Thyroid gland (tissue), 4 donors: ENCODE measurements around the gene CCL24. TPM values are rescaled to one million over a fixed set of nuclear protein-coding genes. Genes with fewer than 3 reads are reported as not detected.

Experiments
- DNase-seq, 2 donors: peaks; one replicate each; pipeline ENCODE4 v3.0.0-alpha.2; 2019
- H3K27ac ChIP-seq, 3 donors: fragments of 200-600 bp; sonication (generic); 1 replicate in 2 of 3; 2 replicates in 1 of 3; pipeline ENCODE4 v1.5.1; 2016 to 2019; ENCODE audit warnings: mild to moderate bottlenecking in 1 of 3, moderate library complexity in 1 of 3
- H3K27me3 ChIP-seq: fragments of 200-600 bp; sonication (generic); one replicate; pipeline ENCODE4 v1.5.1; 2019
- H3K36me3 ChIP-seq, 2 donors: fragments of 200-600 bp; sonication (generic); one replicate each; pipeline ENCODE4 v1.5.1; 2016 to 2019
- H3K4me1 ChIP-seq, 2 donors: fragments of 200-600 bp; sonication (generic); one replicate each; pipeline ENCODE4 v1.5.1; 2017 to 2019
- H3K4me3 ChIP-seq, 3 donors: fragments of 200-600 bp; sonication (generic); replicated peaks in 1 of 3; 1 replicate in 2 of 3; 2 replicates in 1 of 3; pipeline ENCODE4 v1.5.1; 2016; ENCODE audit warnings: mild to moderate bottlenecking in 1 of 3
- H3K9me3 ChIP-seq: fragments of 200-600 bp; sonication (generic); one replicate; pipeline ENCODE4 v1.5.1; 2017
- CTCF ChIP-seq, 6 experiments: fragments of 200-600 bp in 3 of 6; fragments of 450-650 bp in 3 of 6; sonication (generic) in 3 of 6; IDR thresholded peaks; one replicate each; pipeline ENCODE4 v1.5.1; 2016 to 2019; ENCODE audit warnings: antibody characterized with exemption in 6 of 6, mild to moderate bottlenecking in 2 of 6, inconsistent platforms in 1 of 6, moderate library complexity in 1 of 6
- POLR2A ChIP-seq, 2 donors: fragments of 450-650 bp; IDR thresholded peaks; one replicate each; pipeline ENCODE4 v1.6.1; 2017; ENCODE audit warnings: antibody characterized with exemption in 2 of 2, mild to moderate bottlenecking in 2 of 2, moderate library complexity in 1 of 2
- WGBS, 2 donors: methylation state at CpG; one replicate each; pipeline ENCODE4 v1.1.5; 2017; 5-methylcytosine and 5-hydroxymethylcytosine counted together
- intact Hi-C: fragments of 100-400 bp; cut with DNase I; formaldehyde crosslinking; loops from one replicate; pipeline ENCODE4 v1.15.1; 2023
- total RNA-seq, 4 donors: library from RNA; depleted of rRNA; stranded (reverse); fragments of >200 nt; gene quantifications; one replicate each; pipeline ENCODE4 v1.2.3, GENCODE V29; 2016

The CCL24 gene
- total RNA-seq, 4 donors from 2014 or later, result not detected

DNA sequence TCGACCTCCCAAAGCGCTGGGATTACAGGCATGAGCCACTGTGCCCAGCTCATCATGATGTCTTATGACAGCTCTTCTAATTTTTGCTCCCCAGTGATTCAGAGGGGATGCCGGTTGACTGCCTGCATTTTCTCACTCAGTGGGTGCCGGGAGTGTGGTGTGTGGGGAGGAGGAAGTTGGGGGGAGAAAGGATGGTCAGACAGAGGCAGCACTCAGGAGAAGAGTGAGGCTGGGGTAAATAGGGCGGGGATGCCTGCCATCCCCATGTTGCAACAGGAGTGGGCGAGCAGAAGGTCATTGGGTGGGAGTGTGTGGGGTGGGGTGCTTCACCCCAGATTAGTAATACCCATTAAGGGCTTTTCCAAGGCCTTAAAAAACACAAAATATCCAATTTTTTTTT, 3.5 kb upstream of the CCL24 start:
- H3K4me1 ChIP-seq, result no peaks in the 10 kb centered on the region
- H3K27me3 ChIP-seq, result no peaks in the 10 kb centered on the region
- H3K9me3 ChIP-seq, result no peaks in the 10 kb centered on the region
- 73 to 82% methylated on average over 6 of the region's 6 CpGs for WGBS, 2 donors
- intact Hi-C loops, result no loop called here
- no peak overlapping the region for H3K4me3 ChIP-seq
- no peak for TF ChIP-seq CTCF (IDR thresholded peaks at IDR 0.05)
- no peak for TF ChIP-seq POLR2A (IDR thresholded peaks at IDR 0.05)
- no peak overlapping the region for H3K27ac ChIP-seq
- no peaks in the 10 kb centered on the region for H3K36me3 ChIP-seq
- no peak for DNase-seq

DNA sequence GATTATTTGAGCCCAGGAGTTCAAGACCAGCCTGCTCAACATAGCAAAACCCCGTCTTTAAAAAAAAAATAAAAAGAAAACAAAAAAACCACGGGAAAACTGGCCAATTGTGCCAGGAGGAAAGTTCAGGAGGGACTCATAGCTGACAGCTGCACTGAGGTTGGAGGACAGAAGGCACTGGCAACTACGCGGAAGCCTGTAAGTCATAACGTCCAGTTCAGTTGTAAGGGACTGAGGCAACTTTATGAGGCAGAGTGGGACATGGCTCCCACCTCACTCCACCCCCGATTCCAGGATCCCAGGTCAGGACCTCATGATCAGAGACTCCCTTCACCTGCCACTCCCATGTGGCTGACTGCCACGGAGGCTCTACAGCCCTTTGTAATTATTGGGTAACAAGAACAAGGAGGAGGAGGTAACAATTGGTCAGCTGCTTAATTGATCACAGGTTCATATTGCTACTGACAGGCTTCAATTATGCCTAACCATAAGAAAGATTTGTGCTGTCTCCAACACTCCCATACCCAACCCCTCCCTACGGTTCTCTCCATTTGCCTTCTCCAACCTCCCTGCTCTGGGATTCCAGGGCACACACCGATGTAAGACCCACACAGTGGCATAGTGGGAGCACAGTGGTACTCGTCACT, 1.9 kb upstream of the CCL24 start:
- TF ChIP-seq CTCF (IDR thresholded peaks at IDR 0.05) (no peak), POLR2A (IDR thresholded peaks at IDR 0.05) (no peak)
- H3K27ac ChIP-seq, result no peak overlapping the region

DNA sequence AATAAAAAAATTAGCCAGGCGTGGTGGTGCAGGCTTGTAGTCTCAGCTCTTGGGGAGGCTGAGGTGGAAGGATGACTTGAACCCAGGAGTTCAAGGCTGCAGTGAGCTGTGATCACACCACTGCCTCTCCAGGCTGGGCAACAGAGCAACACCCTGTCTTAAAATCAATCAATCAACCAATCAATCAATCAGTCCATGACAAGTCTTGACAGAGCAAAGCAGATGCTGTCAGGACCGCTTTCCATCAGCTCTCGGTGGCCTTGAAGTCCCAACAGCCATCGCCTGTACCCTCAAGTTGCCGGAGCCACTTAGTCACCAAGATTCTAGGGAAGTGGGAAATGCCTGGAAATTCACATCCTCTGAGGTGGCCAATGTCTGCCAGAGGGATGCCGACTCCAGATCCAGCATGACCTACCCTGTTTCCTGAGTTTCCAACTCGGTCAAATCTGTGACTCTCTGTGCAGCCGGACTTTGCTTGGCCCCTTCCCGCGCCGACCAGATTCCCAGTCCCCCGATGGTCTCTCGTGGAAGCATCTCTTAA, 871 bp upstream of the CCL24 start:
- 82 to 84% methylated on average over 12 to 13 of the region's 13 CpGs for WGBS, 2 donors
- Histone ChIP-seq H3K9me3 (no peaks in the 10 kb centered on the region), H3K27me3 (no peaks in the 10 kb centered on the region), H3K36me3 (no peaks in the 10 kb centered on the region), H3K4me1 (no peaks in the 10 kb centered on the region), H3K4me3 (no peak overlapping the region), H3K27ac (no peak overlapping the region)
- TF ChIP-seq POLR2A (IDR thresholded peaks at IDR 0.05) (no peak), CTCF (IDR thresholded peaks at IDR 0.05) (no peak)
- DNase-seq, result no peak
- intact Hi-C loops, result no loop called here

More for the DNA sequence above, 1.9 kb upstream of the CCL24 start:
- Histone ChIP-seq H3K27me3 (no peaks in the 10 kb centered on the region), H3K4me1 (no peaks in the 10 kb centered on the region), H3K9me3 (no peaks in the 10 kb centered on the region), H3K4me3 (no peak overlapping the region), H3K36me3 (no peaks in the 10 kb centered on the region)
- DNase-seq, result no peak
- intact Hi-C loops, result no loop called here
- WGBS, 2 donors, result 62 to 68% methylated on average over 10 of the region's 10 CpGs

GRCh38 chr7:75813084-75813483, 522 bp downstream of the CCL24 start:
- Histone ChIP-seq H3K27ac (no peak overlapping the region), H3K9me3 (no peaks in the 10 kb centered on the region), H3K36me3 (no peaks in the 10 kb centered on the region), H3K4me3 (no peak overlapping the region), H3K27me3 (no peaks in the 10 kb centered on the region), H3K4me1 (no peaks in the 10 kb centered on the region)
- 53 to 81% methylated on average over 3 of the region's 3 CpGs for WGBS, 2 donors
- no peak for DNase-seq
- intact Hi-C loops, result no loop called here
- TF ChIP-seq POLR2A (IDR thresholded peaks at IDR 0.05) (no peak), CTCF (IDR thresholded peaks at IDR 0.05) (no peak)

GRCh38 chr7:75811894-75812678, 1.5 kb downstream of the CCL24 start:
- no peak for TF ChIP-seq CTCF (IDR thresholded peaks at IDR 0.05)
- no peak for TF ChIP-seq POLR2A (IDR thresholded peaks at IDR 0.05)
- WGBS, 2 donors, result 77 to 88% methylated on average over 11 of the region's 11 CpGs
- intact Hi-C loops, result no loop called here

More at GRCh38 chr7:75811894-75812678, 1.5 kb downstream of the CCL24 start:
- Histone ChIP-seq H3K4me3 (no peak overlapping the region), H3K4me1 (no peaks in the 10 kb centered on the region), H3K36me3 (no peaks in the 10 kb centered on the region), H3K27me3 (no peaks in the 10 kb centered on the region), H3K27ac (no peak overlapping the region), H3K9me3 (no peaks in the 10 kb centered on the region)
- DNase-seq, result no peak
